Neuron (in vitro differentiated cells): ENCODE data around the gene SSR1.
"Not testable (repeated sequence)": the region's sequence is repeated elsewhere in the genome, so short reads cannot be mapped to it uniquely, and the experiment has no call there.

Experiments used
- H2AFZ ChIP-seq: one replicate; pipeline ENCODE4 v1.6.1; 2013; ENCODE audit warnings: low read depth, mild to moderate bottlenecking, inconsistent platforms, low read length, moderate library complexity
- H3K27me3 ChIP-seq: one replicate; pipeline ENCODE4 v1.6.1; 2013; ENCODE audit warnings: low read length; ENCODE audit not compliant: insufficient read depth
- H3K36me3 ChIP-seq: one replicate; pipeline ENCODE4 v1.6.1; 2013; ENCODE audit warnings: low read length; ENCODE audit not compliant: insufficient read depth
- H3K4me1 ChIP-seq: one replicate; pipeline ENCODE4 v1.6.1; 2013; ENCODE audit warnings: low read length; ENCODE audit not compliant: insufficient read depth
- H3K4me3 ChIP-seq: 2 replicates; pipeline ENCODE4 v1.5.1; 2013; ENCODE audit warnings: mild to moderate bottlenecking, low read length, moderate library complexity
- H3K9me3 ChIP-seq: one replicate; pipeline ENCODE4 v1.6.1; 2013; ENCODE audit warnings: low read length

Gene SSR1

DNA sequence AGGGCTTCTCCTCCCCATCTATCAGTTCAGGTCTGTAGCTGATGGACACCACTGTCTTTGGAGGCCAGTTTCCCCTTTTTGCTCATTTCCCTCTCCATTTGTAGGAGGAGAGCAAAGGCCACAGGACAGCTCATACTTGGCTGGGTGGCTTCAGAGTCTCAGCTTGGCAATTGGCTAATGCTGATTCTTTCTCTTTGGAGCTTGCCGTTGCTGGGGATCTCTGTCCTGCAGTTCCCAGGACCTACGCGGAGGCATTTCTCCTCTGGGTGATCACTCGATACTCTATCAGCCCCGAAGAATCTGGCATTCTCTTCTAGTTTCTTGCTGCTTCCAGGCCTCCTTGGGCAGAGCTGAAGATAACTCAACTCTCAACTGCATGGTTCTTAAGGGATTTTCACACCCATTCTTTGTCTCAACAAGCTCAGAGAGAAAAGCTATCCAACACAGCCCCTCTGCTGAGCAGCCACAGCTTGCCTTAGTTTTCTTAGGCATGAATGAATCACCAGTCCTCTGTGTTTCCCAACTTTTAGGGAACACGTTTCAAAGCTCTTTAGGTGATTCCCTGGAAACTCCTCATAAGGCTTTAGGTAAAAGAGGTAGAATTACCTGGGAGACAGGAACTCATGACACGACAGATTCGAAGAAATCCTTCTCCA, 19.2 kb upstream of the SSR1 start:
- H3K27me3 ChIP-seq, result peaks cover 3% of the 10 kb centered on the region
- H2AFZ ChIP-seq, result no peak overlapping the region
- H3K9me3 ChIP-seq, result no peaks in the 10 kb centered on the region
- no peak overlapping the region for H3K4me3 ChIP-seq
- no peaks in the 10 kb centered on the region for H3K36me3 ChIP-seq
- no peaks in the 10 kb centered on the region for H3K4me1 ChIP-seq

DNA sequence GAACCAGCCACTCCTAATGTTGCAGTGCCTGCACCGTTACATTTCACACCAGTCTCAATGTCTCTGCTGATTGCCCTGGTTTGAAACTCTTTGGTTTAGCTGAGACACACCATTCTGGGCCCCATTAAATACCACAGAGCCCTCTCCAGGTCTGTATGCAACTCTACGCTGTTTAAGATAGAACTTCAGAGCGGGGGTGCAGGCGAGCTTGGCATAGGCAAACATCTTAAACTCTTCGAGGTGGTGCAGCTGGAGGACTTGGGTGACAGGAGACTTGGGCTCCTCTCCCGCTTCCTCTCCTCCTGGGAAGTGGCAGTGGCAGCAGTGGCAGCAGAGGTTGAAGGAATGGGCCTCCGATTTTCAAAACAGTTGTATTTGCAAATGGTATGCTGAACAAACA, 18.5 kb upstream of the SSR1 start:
- no peak overlapping the region for H2AFZ ChIP-seq
- H3K4me3 ChIP-seq, result no peak overlapping the region
- no peaks in the 10 kb centered on the region for H3K9me3 ChIP-seq
- H3K4me1 ChIP-seq, result no peaks in the 10 kb centered on the region
- no peaks in the 10 kb centered on the region for H3K36me3 ChIP-seq
- peaks cover 3% of the 10 kb centered on the region for H3K27me3 ChIP-seq

DNA sequence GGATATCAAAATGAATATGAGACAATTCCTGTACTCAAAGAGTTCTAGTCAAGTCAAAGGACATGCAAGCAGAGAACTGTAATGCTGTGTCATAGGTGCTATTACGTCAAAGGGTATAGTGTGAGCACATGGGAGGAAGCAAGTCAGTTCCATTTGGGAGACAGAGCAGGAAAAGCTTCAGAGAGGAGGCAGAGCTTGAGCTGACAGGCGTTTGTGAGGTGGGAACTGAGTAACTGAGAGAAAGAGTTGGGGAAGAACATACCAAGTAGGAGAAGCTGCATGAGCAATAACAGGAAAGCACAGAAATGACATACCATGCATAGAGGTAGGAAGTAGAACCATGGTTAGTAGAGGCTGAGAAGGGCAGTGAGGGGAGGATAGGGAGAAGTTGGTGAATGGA, 15.2 kb upstream of the SSR1 start:
- no peaks in the 10 kb centered on the region for H3K9me3 ChIP-seq
- peaks cover 3% of the 10 kb centered on the region for H3K27me3 ChIP-seq
- H3K4me1 ChIP-seq, result no peaks in the 10 kb centered on the region
- H2AFZ ChIP-seq, result no peak overlapping the region
- H3K4me3 ChIP-seq, result no peak overlapping the region
- no peaks in the 10 kb centered on the region for H3K36me3 ChIP-seq

DNA sequence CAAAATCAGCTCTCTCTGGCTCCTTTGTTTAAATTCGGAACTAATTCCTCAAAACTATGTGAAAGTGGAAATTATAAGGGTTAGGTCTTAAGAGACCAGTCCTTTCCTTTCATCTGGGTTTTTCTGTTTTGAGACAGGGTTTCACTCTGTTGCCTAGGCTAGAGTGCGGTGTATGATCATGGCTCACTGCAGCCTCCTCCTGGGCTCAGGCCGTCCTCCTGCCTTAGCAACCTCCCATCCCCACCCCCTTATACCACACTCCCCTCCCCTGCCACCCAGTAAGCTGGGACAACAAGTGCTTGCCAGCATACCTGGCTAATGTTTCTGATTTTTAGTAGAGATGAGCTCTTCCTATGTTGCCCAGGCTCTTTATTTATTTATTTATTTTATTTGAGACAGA, 12.8 kb upstream of the SSR1 start:
- no peaks in the 10 kb centered on the region for H3K9me3 ChIP-seq
- H3K4me1 ChIP-seq, result no peaks in the 10 kb centered on the region
- H2AFZ ChIP-seq, result no peak overlapping the region
- H3K27me3 ChIP-seq, result peaks cover 3% of the 10 kb centered on the region
- H3K36me3 ChIP-seq, result no peaks in the 10 kb centered on the region
- H3K4me3 ChIP-seq, result no peak overlapping the region

DNA sequence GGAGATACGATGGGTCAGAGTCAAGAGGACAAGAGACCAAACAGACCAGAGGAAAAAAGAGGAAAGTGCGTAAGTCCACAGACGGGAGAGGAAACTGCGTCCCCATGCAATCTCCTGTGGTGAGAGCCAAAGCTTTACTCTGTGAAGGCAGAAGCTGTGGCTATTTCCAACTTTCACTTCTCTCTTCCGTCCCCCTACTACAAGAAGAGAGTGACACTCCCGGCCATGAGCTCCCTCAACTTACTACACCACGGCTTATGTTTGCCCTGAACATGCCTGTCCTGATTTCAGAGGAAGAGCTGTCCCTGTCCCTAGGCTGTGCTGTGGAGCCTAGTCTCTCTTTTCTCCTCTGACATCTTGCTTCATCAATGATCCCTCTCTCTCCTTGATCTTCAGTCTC, 11.5 kb upstream of the SSR1 start:
- H3K9me3 ChIP-seq, result no peaks in the 10 kb centered on the region

DNA sequence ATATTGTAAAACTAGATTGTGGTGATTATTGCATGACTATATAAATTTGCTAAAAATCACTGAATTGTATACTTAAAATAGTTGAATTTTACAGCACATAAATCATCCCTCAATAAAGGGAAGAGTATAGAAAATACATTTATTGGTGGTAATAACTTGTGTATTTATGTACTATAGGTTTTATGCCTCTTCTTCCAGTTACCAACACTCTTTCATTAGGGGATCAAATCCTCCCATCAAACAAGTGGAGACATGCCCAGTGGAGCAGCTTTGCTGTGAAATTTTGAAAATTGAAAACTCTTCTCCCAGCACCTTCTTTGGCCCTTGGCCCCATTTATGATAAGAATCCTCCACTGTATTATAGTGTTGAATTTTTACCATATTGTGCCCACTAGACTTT, 10.1 kb upstream of the SSR1 start:
- Histone ChIP-seq H3K4me3 (no peak overlapping the region), H2AFZ (no peak overlapping the region), H3K36me3 (no peaks in the 10 kb centered on the region), H3K4me1 (no peaks in the 10 kb centered on the region), H3K9me3 (no peaks in the 10 kb centered on the region), H3K27me3 (no peaks in the 10 kb centered on the region)

More for the DNA sequence above, 11.5 kb upstream of the SSR1 start:
- no peaks in the 10 kb centered on the region for H3K36me3 ChIP-seq
- peaks cover 3% of the 10 kb centered on the region for H3K27me3 ChIP-seq
- H3K4me3 ChIP-seq, result no peak overlapping the region
- no peaks in the 10 kb centered on the region for H3K4me1 ChIP-seq
- H2AFZ ChIP-seq, result no peak overlapping the region

DNA sequence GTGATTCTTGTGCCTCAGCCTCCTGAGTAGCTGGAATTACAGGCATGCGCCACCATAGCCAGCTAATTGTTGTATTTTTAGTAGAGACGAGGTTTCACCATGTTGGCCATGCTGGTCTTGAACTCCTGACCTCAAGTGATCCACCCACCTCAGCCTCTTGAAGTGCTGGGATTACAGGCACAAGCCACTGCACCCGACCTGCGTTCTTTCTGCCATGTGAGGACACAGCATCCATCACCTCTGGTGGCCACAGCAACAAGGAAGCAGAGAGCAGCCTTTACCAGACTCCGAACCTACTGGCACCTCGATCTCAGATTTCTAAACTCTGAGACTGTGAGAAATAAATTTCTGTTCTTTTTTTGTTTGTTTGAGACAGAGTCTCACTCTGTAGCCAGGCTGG, 8.9 kb upstream of the SSR1 start:
- not testable (repeated sequence) for H2AFZ ChIP-seq, H3K36me3 ChIP-seq, H3K9me3 ChIP-seq, H3K27me3 ChIP-seq, H3K4me3 ChIP-seq, H3K4me1 ChIP-seq

DNA sequence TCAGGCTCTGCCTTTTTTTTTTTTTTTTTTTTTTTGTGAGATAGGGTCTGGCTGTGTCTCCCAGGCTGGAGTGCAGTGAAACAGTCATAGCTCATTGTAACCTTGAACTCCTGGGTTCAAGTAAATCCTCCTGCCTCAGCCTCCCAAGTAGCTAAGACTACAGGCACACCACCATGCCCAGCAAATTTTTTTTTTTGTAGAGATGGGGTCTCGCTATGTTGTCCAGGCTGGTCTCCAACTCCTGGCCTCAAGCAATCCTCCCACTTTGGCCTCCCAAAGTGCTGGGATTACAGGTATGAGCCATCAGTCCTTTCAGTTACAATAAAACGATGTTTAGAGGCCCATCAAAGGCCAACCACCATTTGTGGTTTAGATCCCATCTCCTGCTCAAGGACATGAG, 6.4 kb upstream of the SSR1 start:
- H2AFZ ChIP-seq, H3K9me3 ChIP-seq, H3K4me3 ChIP-seq, H3K36me3 ChIP-seq, H3K4me1 ChIP-seq, H3K27me3 ChIP-seq: not testable (repeated sequence)

DNA sequence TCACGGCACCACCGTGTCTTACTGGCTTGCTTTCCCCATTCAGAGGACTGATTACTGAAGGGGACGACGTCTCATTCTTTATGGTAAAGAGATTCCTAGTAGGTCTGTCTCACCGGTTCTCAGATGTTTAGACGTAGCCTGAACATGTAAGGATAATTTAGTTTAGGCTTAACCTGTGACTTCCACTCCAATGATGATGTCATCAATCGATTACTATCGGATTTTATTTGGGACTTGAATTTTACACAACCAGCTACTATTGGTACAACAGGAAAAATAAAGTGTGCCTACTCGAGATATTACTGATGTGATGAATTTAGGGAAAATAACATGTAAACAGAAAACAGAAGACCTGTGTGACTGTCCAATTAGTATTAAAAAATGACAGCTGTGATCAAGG, 4.5 kb upstream of the SSR1 start:
- no peaks in the 10 kb centered on the region for H3K27me3 ChIP-seq
- no peaks in the 10 kb centered on the region for H3K9me3 ChIP-seq
- no peak overlapping the region for H2AFZ ChIP-seq
- no peaks in the 10 kb centered on the region for H3K4me1 ChIP-seq
- H3K4me3 ChIP-seq, result no peak overlapping the region
- H3K36me3 ChIP-seq, result no peaks in the 10 kb centered on the region

DNA sequence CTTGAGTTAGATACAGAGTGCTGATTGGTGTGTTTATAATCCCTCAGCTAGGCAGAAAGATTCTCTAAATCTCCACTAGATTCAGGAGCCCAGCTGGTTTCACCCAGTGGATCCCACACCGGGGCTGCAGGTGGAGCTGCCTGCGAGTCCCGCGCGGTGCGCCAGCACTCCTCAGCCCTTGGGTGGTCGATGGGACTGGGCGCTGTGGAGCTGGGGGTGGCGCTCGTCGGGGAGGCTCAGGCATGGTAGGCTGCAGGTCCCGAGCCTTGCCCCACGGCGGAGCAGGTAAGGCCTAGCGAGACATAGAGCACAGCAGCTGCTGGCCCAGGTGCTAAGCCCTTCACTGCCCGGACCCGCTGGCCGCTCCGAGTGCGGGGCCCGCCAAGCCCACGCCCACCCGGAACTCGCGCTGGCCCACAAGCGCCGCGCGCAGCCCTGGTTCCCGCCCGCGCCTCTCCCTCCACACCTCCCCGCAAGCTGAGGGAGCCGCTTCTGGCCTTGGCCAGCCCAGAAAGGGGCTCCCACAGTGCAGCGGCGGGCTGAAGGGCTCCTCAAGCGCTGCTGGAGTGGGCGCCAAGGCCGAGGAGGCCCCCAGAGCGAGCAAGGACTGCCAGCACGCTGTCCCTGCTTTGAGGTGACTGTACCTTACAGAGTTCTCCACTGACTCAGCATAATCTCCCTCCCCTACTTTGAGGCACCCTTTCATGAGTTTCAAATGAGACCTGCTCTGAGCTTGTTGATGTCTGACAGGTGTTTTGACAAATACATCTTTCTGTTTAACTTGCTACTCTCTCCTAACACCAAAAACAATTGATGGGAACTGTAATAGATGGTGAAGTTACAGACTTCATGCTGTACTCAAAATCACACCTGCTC, 3.9 kb upstream of the SSR1 start:
- no peaks in the 10 kb centered on the region for H3K9me3 ChIP-seq
- no peaks in the 10 kb centered on the region for H3K4me1 ChIP-seq
- no peak overlapping the region for H2AFZ ChIP-seq
- H3K4me3 ChIP-seq, result no peak overlapping the region
- no peaks in the 10 kb centered on the region for H3K27me3 ChIP-seq
- H3K36me3 ChIP-seq, result no peaks in the 10 kb centered on the region

DNA sequence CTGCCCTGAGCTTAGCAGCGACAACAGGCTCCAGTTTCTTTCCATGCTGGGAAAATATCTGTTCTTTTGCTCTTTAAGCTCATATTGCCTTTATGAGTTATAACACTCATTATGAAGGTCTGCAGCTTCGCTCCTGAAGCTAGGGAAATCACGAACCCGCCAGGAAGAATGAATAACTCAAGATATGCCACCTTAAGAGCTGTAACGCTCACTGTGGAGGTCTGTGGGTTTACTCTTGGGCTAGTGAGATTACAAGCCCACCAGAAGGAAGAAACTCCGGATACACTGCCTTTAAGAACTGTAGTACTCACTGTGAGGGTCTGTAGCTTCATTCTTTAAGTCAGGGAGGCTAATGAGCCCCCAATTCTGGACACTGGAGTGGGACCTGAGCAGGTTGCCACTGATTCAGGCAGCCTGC, 3.0 kb upstream of the SSR1 start:
- no peak overlapping the region for H2AFZ ChIP-seq
- no peaks in the 10 kb centered on the region for H3K9me3 ChIP-seq
- no peaks in the 10 kb centered on the region for H3K27me3 ChIP-seq
- no peak overlapping the region for H3K4me3 ChIP-seq
- no peaks in the 10 kb centered on the region for H3K36me3 ChIP-seq
- H3K4me1 ChIP-seq, result peaks cover 8% of the 10 kb centered on the region

DNA sequence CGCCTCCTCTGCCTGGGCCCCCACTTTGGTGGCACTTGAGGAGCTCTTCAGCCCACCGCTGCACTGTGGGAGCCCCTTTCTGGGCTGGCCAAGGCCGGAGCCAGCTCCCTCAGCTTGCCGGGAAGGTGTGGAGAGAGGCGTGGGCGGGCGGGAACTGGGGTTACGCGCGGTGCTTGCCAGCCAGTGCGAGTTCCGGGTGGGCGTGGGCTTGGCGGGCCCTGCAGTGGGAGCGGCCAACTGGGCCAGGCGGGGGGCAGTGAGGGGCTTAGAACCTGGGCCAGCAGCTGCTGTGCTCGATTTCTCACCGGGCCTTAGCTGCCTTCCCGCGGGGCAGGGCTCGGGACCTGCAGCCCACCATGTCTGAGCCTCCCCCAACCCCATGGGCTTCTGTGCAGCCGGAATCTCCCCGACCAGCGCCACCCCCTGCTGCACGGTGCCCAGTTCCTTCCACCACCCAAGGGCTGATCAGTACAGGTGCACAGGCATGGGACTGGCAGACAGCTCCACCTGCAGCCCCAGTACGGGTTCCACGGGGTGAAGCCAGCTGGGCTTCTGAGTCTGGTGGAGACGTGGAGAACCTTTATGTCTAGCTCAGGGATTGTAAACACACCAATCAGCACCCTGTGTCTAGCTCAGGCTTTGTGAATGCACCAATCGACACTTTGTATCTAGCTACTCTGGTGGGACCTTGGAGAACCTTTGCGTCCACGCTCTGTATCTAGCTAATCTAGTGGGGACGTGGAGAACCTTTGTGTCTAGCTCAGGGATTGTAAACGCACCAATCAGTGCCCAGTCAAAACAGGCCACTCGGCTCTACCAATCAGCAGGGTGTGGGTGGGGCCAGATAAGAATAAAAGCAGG, 2.3 kb upstream of the SSR1 start:
- H3K27me3 ChIP-seq, H3K9me3 ChIP-seq, H2AFZ ChIP-seq, H3K4me3 ChIP-seq, H3K36me3 ChIP-seq: not testable (repeated sequence)
- H3K4me1 ChIP-seq, result peaks cover 11% of the 10 kb centered on the region

DNA sequence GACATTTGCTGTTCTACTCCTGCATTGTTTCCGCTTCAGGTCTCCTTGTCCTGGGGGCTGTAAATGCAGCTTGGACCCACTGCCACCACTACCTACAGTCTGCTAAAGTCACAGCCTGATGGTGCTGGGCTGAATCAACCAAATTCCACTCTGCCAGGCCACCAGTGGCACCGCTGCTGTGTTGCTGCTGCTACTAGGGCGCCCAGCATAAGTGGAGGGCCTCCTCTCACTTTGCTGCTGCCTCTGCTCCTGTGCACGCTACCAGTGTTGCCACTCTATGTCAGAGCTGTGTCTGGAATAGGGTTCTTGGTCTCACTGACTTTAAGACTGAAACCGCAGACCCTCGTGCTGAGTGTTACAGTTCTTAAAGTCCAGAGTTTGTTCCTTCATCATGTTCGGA, 1.4 kb upstream of the SSR1 start:
- Histone ChIP-seq H3K9me3 (no peaks in the 10 kb centered on the region), H2AFZ (no peak overlapping the region), H3K4me1 (peaks cover 11% of the 10 kb centered on the region), H3K27me3 (no peaks in the 10 kb centered on the region), H3K36me3 (peaks cover 5% of the 10 kb centered on the region), H3K4me3 (no peak overlapping the region)
